ENCODE measurements around the gene ACTR10.

ACTR10 gene

DNA sequence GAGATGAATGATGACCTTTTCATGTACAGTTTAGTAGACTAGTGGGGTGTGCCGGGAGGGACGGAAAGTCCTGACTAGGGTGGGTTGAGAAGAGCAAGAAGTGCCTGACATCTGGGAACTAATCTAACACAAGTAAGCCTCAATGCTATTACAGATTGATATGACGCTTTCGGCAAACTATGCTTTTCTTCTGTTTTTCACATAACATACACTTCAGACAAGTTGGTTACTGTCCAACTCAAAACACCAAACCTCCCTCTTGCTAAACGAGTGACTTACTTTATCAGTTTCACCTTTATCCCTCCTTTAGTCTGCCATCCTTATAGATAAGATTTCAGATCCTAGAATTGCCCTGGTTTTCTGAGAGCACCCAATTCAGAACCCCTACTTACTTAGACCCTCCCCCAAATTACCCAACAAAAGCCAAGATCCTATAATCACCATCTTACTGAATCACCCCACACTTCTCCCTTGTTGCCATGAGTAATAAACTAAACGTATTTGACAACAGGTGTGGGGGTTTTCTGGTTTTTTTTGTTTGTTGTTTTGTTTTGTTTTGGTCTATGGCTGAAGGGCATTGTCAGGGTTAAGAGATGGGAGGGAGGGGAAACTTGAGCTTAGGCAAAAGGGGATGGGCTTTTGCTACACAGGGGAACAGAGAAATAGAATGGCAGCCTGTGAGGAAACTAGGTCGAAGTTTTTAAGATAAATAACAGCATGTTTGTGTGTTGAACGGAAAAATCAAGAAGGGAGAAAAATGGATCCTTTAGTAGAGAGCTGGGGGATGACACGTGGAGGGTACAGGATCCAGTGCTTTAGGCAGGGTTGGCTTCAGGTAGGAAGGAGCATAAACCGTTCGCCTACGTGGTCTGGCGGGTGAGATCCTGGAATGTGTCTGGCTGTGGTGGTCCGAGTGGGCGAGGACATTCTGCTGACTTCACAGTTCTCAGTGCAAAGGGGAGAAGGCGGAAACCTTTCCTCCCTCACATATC, 38.6 kb downstream of the ACTR10 start:
- TF ChIP-seq, protein P1, sequence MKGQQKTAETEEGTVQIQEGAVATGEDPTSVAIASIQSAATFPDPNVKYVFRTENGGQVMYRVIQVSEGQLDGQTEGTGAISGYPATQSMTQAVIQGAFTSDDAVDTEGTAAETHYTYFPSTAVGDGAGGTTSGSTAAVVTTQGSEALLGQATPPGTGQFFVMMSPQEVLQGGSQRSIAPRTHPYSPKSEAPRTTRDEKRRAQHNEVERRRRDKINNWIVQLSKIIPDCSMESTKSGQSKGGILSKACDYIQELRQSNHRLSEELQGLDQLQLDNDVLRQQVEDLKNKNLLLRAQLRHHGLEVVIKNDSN (IDR thresholded peaks at IDR 0.05) = no peak
- TF ChIP-seq TAF1 (IDR thresholded peaks at IDR 0.05; ENCODE audit: low read depth) (no peak), RAD21 (IDR thresholded peaks at IDR 0.05; ENCODE audit: low read depth) (no peak), EP300 (IDR thresholded peaks at IDR 0.05; ENCODE audit: borderline replicate concordance) (no peak), ZBTB7A (IDR thresholded peaks at IDR 0.05; ENCODE audit: low read depth) (no peak), FOXM1 (IDR thresholded peaks at IDR 0.05; ENCODE audit: borderline replicate concordance, low read depth) (no peak), MAX (IDR thresholded peaks at IDR 0.05) (no peak), TCF12 (IDR thresholded peaks at IDR 0.05; ENCODE audit: low read depth) (no peak), CREB1 (IDR thresholded peaks at IDR 0.05; ENCODE audit: low read depth) (no peak), NFIC (IDR thresholded peaks at IDR 0.05) (no peak), REST (IDR thresholded peaks at IDR 0.05; ENCODE audit: low read depth) (no peak), CEBPB (IDR thresholded peaks at IDR 0.05) (no peak), TEAD4 (IDR thresholded peaks at IDR 0.05) (no peak), EGR1 (IDR thresholded peaks at IDR 0.05) (no peak), YY1 (IDR thresholded peaks at IDR 0.05; ENCODE audit: low read depth) (no peak)

DNA sequence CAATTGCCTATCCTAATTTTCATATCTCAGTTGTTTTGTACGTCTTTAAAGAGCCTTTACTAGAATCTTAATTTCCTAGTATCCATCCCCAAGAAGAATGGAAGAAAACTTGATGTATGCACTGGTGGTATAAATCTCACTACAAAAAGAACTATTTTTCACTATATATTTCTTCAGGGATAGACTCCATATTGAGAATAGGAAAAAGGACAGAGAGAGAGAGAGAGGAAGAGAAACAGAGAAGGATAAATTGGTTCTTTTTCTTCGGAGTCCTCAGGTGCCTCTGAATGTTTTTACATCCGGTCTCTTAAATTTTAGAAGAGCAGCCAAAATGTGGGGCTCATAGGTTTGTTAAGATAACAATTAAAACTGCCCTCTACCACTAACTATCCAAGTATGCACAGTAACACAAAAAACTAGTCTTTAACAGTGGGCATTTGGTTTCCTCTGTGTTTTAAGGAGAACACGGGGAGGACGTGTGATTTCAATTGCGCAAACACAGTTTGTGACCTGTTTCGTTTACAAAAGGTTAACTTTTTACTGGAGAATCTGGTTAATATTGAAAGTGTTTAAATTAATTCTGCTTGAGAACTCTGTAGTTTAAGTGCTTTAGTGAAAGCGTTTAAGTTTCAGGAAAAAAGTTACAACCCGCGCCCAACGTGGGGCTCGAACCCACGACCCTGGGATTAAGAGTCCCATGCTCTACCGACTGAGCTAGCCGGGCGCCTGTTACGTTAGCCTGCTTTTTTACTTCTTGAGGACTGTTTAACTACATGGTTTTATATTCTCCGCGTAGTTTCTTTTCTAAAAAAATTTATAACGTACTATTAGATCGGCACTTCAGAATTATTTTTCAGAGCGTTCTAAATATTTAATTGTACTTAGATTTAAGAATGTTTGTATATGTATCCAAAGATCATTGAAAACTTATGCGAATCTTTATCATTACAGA, 39.6 kb downstream of the ACTR10 start:
- 0 out of 2 replicates have a peak, but pooled peaks have one; percentile 4 for TF ChIP-seq CEBPB (IDR thresholded peaks at IDR 0.05)
- no peak for TF ChIP-seq NFIC (IDR thresholded peaks at IDR 0.05)
- TF ChIP-seq RAD21 (IDR thresholded peaks at IDR 0.05; ENCODE audit: low read depth) = no peak; the same call in 1 of the 2 replicates
- TF ChIP-seq TEAD4 (IDR thresholded peaks at IDR 0.05) = peak; percentile 90
- 0 out of 2 replicates have a peak, but pooled peaks have one; percentile 6 for TF ChIP-seq CREB1 (IDR thresholded peaks at IDR 0.05; ENCODE audit: low read depth)
- no peak for TF ChIP-seq TCF12 (IDR thresholded peaks at IDR 0.05; ENCODE audit: low read depth)
- no peak for TF ChIP-seq EP300 (IDR thresholded peaks at IDR 0.05; ENCODE audit: borderline replicate concordance)
- peak; percentile 1; the same call in 1 of the 2 replicates for TF ChIP-seq TAF1 (IDR thresholded peaks at IDR 0.05; ENCODE audit: low read depth)

- TF ChIP-seq EP300 (IDR thresholded peaks at IDR 0.05; ENCODE audit: borderline replicate concordance) (no peak), CEBPB (IDR thresholded peaks at IDR 0.05) (no peak), CREB1 (IDR thresholded peaks at IDR 0.05; ENCODE audit: low read depth) (no peak), RAD21 (IDR thresholded peaks at IDR 0.05; ENCODE audit: low read depth) (no peak), ZBTB7A (IDR thresholded peaks at IDR 0.05; ENCODE audit: low read depth) (no peak)
- TF ChIP-seq, protein P1 (IDR thresholded peaks at IDR 0.05) = no peak
These were observed 44.0 kb downstream of the ACTR10 start for GRCh38 chr14:58243790-58244555.

- TF ChIP-seq RAD21 (IDR thresholded peaks at IDR 0.05; ENCODE audit: low read depth) (no peak), FOXM1 (IDR thresholded peaks at IDR 0.05; ENCODE audit: borderline replicate concordance, low read depth) (no peak), TEAD4 (IDR thresholded peaks at IDR 0.05) (peak; percentile 13; the same call in 1 of the 2 replicates), CEBPB (IDR thresholded peaks at IDR 0.05) (no peak), ZBTB7A (IDR thresholded peaks at IDR 0.05; ENCODE audit: low read depth) (no peak), EP300 (IDR thresholded peaks at IDR 0.05; ENCODE audit: borderline replicate concordance) (no peak), CREB1 (IDR thresholded peaks at IDR 0.05; ENCODE audit: low read depth) (no peak), EGR1 (IDR thresholded peaks at IDR 0.05) (no peak), NFIC (IDR thresholded peaks at IDR 0.05) (no peak), REST (IDR thresholded peaks at IDR 0.05; ENCODE audit: low read depth) (no peak), YY1 (IDR thresholded peaks at IDR 0.05; ENCODE audit: low read depth) (0 out of 2 replicates have a peak, but pooled peaks have one; percentile 26), TCF12 (IDR thresholded peaks at IDR 0.05; ENCODE audit: low read depth) (peak; percentile 36; the same call in 1 of the 2 replicates), MAX (IDR thresholded peaks at IDR 0.05) (peak; percentile 29; the same call in 1 of the 2 replicates), TAF1 (IDR thresholded peaks at IDR 0.05; ENCODE audit: low read depth) (peak; percentile 77)
- TF ChIP-seq, protein P1 (IDR thresholded peaks at IDR 0.05) = no peak
These were observed 44.8 kb downstream of the ACTR10 start, which contains the start of gene PSMA3 for GRCh38 chr14:58244556-58245387. Gene PSMA3 (plus strand): TSS chr14:58244843. CDS start chr14:58244921, 78 bp downstream.

Measured in Ishikawa (cell line).